NB4 (cell line): ENCODE results near the gene RPS6KA5.

Experiments used
- DNase-seq: peaks from one replicate; pipeline ENCODE4 v3.0.0; 2010; ENCODE audit warnings: low read depth
- H3K4me3 ChIP-seq: one replicate; pipeline ENCODE4 v1.5.1; 2011; ENCODE audit warnings: mild to moderate bottlenecking, low read depth, low read length, moderate library complexity
- CTCF ChIP-seq: IDR thresholded peaks from one replicate; pipeline ENCODE4 v1.5.1; 2012; ENCODE audit warnings: low read depth, low read length
- MYC ChIP-seq: IDR thresholded peaks from 2 replicates; pipeline ENCODE4 v1.6.1; 2011; ENCODE audit warnings: low read depth, low read length
- POLR2A ChIP-seq: IDR thresholded peaks from 2 replicates; pipeline ENCODE4 v1.6.1; 2011; ENCODE audit warnings: mild to moderate bottlenecking; ENCODE audit not compliant: insufficient read length; ENCODE audit errors: extremely low read depth
- TF ChIP-seq, protein P1 (sequence below): IDR thresholded peaks from 2 replicates; pipeline ENCODE4 v1.6.1; 2011; ENCODE audit warnings: low read depth, low read length

Gene RPS6KA5

DNA sequence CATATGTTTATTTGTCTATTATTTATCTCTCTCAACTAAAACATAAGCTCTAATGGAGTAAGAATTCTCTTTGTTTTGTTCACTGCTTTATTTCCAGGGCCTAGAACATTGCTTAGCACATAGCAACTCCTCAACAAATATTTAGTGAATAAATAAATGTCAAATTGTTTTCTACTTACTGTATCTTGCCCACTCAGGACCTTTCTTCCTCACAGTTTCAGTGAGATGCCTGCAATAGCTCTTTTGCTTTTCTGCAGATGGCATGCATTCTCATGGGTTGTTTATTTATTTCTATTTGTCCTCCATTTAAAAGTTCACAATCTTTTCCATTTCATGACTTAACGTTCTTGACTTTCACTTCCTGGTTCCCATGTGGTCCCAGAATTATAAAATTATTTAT lies 149.3 kb downstream of the RPS6KA5 start:
- no peak overlapping the region for H3K4me3 ChIP-seq
- no peak for DNase-seq
- TF ChIP-seq MYC (no peak), POLR2A (no peak)

DNA sequence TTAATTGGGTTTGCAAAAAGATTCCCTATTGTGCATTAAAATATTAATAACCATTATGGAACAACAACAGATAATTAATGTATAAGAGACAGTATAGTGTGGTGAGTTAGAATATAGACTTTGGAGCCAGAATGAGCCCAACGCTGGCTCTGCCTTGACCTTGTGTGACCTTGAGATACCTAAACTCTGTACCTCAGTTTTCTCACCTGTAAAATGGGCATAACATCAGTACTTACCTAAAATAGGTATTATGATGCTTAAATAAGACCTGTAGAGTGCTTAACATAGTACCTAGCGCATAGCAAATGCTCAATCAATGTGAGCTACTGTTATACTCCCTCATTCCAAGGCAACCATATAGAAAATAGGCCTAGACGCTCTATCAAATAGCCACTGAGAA lies 153.3 kb downstream of the RPS6KA5 start:
- TF ChIP-seq CTCF (no peak), MYC (no peak), POLR2A (no peak)
- TF ChIP-seq, protein P1, sequence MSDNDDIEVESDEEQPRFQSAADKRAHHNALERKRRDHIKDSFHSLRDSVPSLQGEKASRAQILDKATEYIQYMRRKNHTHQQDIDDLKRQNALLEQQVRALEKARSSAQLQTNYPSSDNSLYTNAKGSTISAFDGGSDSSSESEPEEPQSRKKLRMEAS, result no peak
- no peak for DNase-seq
- H3K4me3 ChIP-seq, result no peak overlapping the region

GRCh38 chr14:90905531-90905930 lies 154.9 kb downstream of the RPS6KA5 start:
- no peak overlapping the region for H3K4me3 ChIP-seq

DNA sequence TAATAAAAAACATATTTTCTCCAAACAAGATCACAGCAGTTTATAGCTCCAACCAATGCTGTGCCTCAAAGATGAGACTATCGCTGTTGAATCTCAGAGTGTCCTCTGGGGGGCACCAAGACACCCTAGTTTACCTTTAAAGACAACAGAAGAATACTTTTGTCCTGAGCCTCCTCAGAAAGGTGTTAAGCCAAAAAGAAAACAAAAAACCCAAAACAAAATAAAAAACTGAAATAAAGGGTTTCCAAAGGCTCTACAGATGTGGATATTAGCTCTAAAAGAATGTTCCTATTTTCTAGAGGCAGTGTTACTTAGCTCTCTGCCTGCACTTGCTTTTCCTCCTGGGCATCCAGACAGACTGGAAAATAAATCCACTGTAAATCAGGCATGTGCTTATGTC lies 157.3 kb downstream of the RPS6KA5 start:
- DNase-seq, result peak; percentile 68
- TF ChIP-seq POLR2A (no peak), CTCF (peak; percentile 75), MYC (no peak)
- TF ChIP-seq, protein P1, result no peak
- no peak overlapping the region for H3K4me3 ChIP-seq

More at GRCh38 chr14:90905531-90905930, 154.9 kb downstream of the RPS6KA5 start:
- DNase-seq, result no peak
- TF ChIP-seq MYC (no peak), CTCF (no peak)

DNA sequence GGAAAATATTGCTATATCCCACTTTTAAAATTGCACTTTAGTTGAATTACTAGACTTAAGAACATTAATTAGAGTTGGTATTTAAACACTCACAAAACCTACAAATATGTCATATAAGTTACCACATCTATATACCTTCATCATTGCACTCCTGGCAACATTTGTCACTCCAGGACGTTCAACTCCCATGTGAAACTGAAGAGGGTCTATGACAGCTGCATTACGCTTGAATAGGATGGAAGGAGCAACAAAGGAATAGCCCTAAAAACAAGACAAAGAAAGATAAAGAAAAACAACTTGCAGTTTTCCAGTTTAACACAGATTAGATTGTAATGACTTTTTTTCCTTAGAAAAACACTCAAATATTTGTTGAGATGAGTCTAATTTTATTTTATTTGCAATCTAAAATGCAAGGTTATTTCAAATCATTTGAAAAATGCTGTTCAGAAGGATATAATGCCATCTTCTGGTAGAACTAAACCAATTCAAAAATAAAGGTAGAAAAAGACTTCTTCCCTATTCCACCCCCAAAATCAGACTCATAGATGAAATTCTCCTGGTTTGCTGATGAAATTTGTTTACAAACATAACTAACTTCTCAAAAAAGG lies 159.9 kb downstream of the RPS6KA5 start:
- TF ChIP-seq, protein P1, result no peak
- TF ChIP-seq CTCF (no peak), MYC (no peak), POLR2A (no peak)
- DNase-seq, result no peak
- H3K4me3 ChIP-seq, result no peak overlapping the region

- no peak overlapping the region for H3K4me3 ChIP-seq
- no peak for DNase-seq
- TF ChIP-seq MYC (no peak), CTCF (no peak), POLR2A (no peak)
- TF ChIP-seq, protein P1, result no peak
Observed at GRCh38 chr14:90897022-90897421, 163.4 kb downstream of the RPS6KA5 start.
